HL-60/S4 (cell line): ENCODE data around the gene ZNF225.
"Not testable (repeated sequence)": the region's sequence is repeated elsewhere in the genome, so short reads cannot be mapped to it uniquely, and the experiment has no call there.

ENCODE experiments used
- in situ Hi-C: fragments of 300-500 bp; cut with MboI; formaldehyde crosslinking; loops from 2 replicates; pipeline ENCODE4 v1.14.3; 2022; ENCODE audit warnings: low sequenced_read_pairs

Gene ZNF225

DNA sequence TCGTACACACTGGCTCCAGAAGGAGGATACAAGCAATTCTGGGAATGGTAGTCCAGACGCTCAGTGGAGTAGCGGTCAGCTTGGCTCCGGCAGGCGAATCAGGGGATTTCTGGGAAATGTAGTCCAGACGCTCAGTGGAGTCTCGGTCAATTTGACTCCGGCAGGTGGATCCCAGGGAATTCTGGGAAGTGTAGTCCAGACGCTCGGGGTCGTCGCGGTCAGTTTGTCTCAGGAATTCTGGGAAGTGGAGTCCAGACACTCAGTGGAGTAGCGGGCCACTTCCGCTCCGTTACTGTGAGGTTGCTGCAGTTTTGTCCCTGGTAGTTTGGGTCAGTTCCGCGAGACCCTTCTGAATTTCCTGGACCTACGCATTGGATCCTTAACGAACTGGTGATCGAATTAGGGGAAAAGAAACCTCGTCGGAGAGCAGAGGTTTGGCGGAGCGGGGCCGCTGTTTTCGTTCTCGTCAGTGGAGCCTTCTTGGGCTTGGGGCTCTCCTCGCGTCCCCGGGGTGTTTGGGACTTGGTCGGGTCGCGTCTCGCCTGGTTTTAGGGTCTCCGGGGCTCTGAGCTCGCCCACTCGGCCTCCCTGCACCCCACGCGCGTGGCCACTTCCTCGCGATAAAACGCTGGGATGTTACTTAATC lies at the start of gene ZNF225:
Gene ZNF225 (plus strand): TSS at position 262 of the 646 bp plus-strand sequence. CDS start 2,429 bp downstream, outside the sequence.
- in situ Hi-C loops = no loop called here

DNA sequence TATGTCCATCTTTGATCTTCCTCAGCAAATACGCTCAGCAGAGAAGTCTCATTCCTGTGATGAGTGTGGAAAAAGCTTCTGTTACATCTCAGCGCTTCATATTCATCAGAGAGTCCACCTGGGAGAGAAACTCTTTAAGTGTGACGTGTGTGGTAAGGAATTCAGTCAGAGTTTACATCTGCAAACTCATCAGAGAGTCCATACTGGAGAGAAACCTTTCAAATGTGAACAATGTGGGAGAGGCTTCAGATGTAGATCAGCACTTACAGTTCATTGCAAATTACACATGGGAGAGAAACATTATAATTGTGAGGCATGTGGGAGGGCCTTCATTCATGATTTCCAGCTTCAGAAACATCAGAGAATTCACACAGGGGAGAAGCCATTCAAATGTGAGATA lies 46.9 kb upstream of the ZNF225 start:
- in situ Hi-C loops = no loop called here

DNA sequence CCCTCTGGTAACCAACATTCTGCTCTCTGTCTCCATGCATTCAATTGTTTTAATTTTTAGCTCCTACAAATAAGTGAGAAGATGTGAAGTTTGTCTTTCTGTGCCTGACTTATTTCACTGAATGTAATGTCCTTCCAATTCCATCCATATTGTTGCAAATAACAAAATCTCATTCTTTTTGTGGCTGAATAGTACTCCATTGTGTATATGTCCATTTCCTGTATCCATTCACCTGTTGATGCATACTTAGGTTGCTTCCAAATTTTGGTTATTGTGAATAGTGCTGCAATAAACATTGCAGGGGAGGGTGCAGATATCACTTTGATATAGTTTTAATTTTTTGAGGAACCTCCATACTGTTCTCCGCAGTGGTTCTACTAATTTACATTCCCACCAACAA lies 43.8 kb upstream of the ZNF225 start:
- in situ Hi-C loops = no loop called here

DNA sequence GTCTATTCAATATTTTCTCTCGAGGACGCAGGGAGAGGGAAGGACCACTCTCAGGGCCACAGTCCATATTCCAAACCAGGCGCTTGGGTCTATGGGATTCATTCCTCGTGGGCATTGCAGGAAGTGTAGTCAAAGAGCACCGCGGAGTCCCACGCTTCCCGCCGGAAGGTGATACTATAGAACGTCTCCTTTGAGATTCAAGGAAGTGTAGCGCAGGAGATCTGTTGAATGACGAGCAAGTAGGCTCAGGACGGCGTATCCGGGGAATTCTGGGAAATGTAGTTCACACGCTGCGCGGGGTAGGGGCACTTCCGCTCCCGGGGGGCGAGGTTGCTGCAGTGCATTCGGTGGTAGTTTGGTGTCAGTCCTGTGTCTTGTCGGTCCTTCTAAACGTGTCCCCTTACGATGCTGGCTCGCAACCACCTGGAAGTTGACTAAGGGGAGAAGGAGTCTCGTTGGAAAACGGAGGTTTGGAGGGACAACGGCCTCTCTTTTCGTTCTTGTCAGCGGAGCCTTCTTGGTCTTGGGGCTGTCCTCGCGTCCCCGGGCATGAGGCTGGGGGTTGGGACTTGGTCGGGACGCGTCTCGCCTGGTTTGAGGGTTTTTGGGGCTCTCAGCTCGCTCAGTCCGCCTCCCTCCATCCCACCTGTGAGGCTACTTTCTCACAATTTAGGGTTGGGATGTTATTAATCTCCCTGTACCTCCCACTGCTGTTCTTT lies 41.2 kb upstream of the ZNF225 start, which contains the start of gene ZNF284:
Gene ZNF284 (plus strand): TSS at position 336 of the 719 bp plus-strand sequence. CDS start 4,231 bp downstream, outside the sequence.
- in situ Hi-C loops = no loop called here

DNA sequence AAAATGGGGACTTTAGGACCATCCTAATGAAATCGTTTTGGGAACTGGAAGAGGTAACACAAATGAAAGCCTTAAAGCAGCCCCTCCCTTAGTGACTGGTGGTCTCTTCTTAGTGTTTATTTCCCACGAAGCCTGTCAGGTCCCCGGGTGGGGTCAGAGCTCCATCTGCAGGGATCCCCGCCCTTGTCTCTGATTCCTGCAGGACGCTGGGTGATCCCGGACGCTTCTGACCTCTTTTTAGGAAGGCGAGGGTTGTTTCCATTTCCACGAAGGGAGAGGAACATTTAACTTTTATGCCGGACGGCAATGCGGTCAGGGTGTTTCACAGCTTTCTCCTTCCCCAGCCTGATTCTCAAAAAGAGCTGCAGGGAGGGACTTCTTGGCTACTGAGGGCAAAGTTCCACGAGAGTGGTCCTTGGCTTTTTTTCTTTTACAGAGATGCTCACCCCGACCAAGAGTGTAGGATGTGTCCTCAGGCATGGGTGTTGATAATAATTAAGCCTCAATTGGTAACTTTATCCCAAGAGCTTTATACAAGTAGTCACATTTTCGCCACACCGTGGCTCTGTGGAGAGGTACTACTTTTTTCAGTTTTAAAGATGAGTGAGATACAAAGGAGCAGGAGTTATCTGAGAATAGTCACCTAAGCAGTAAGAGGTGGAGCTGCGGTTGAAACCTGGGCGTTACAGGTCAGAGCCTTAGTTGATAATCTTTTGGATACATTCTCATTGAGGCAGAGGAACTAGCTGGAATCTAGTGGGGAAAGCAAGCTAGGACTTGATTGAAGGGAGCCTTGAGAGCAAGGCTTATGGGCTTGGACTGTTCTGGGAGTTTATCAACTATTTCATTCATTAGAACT lies 40.4 kb upstream of the ZNF225 start:
- in situ Hi-C loops = no loop called here

DNA sequence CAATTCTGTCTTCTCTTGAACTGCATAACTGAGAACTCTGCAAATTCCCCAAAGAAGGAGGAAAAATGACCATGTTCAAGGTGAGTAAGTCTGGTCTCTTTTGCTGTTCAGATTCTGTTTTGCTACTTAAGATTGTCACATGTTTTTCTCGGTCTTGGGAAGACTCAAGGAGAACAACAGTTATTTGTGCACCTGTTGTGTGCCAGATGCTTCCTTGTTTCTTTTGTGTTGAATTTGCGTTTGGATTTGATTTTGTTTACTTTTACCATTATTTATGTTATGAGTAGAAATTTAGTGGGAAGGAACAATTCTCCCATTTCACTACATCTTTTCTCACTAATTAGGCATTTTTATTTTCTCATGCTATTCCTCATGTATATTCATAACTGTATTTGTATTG lies 36.9 kb upstream of the ZNF225 start:
- in situ Hi-C loops = no loop called here

DNA sequence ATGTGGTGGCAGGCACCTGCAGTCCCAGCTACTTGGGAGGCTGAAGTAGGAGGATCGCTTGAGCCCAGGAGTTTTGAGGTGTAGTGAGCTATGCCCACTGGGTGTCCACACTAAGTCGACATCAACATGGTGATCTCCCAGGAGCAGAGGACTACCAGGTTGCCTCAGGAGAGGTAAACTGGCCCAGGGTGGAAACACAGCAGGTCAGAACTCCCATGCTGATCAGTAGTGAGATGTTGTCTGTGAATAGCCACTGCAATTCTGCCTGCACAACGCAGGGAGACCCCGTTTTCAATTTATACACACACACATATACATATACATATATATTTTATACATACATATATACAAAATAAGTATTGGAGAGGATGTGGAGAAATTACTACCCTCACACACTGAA lies 21.1 kb upstream of the ZNF225 start:
- in situ Hi-C loops = no loop called here

DNA sequence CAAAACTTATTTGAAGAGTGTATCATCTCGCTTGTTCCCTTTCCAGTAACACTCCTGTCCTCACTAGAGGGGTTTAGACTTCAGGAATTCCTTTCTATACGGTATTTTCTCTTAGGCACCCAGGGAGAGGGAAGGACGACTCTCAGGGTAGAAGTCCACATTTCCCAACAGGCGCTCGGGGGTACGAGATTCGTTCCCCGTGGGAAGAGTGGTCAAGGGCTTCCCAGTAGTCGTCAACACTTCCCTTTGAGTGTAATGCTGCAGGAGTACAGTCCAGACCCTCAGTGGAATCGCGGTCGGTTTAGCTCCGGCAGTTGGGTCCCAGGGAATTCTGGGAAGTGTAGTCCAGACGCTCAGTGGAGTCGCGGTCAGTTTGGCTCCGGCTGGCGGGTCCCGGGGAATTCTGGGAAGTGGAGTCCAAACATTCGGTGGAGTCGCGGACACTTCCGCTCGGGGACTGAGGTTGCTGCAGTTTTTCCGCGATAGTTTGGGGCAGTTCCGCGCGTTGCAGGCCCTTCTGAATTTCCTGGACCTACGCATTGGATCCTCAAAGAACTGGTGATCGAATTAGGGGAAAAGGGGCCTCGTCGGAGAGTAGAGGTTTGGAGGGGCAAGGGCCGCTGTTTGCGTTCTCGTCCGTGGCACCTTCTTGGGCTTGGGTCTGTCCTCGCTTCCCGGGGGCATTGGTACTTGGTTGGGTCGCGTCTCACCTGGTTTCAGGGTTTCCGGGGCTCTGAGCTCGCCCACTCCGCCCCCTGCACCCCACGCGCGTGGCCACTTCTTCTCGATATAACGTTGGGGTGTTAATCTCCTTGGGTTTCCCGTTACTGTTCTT lies 19.1 kb upstream of the ZNF225 start, which contains the start of gene ZNF224:
Gene ZNF224 (plus strand): TSS at position 431 of the 835 bp plus-strand sequence. CDS start 3,513 bp downstream, outside the sequence.
- in situ Hi-C loops = no loop called here

DNA sequence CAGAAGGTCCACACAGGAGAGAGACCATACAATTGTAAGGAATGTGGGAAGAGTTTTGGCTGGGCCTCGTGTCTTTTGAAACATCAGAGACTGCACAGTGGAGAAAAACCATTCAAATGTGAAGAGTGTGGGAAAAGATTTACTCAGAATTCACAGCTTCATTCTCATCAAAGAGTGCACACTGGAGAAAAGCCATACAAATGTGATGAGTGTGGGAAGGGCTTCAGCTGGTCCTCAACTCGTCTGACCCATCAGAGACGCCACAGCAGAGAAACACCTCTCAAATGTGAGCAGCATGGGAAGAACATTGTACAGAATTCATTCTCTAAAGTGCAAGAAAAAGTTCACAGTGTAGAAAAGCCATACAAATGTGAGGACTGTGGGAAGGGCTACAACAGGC lies 5.4 kb upstream of the ZNF225 start:
- in situ Hi-C loops = no loop called here

DNA sequence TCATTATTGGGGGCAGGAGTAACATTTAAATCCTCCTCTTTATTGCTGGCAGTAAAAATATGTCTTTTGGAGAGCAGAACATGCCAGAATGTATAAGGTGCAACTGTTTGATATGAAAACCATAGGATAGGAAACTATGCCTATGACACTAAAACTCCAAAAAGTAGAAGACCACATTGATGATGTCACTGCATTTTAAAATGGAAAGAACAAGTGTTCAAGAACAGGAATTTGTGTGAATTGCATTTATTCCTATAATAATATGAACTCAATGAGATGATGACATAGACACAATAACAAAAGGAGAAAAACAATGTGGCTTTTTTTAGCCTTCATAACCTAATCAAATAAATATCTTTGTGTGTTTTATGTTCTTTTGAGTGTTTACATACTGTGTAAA lies 3.7 kb upstream of the ZNF225 start:
- in situ Hi-C loops = no loop called here

DNA sequence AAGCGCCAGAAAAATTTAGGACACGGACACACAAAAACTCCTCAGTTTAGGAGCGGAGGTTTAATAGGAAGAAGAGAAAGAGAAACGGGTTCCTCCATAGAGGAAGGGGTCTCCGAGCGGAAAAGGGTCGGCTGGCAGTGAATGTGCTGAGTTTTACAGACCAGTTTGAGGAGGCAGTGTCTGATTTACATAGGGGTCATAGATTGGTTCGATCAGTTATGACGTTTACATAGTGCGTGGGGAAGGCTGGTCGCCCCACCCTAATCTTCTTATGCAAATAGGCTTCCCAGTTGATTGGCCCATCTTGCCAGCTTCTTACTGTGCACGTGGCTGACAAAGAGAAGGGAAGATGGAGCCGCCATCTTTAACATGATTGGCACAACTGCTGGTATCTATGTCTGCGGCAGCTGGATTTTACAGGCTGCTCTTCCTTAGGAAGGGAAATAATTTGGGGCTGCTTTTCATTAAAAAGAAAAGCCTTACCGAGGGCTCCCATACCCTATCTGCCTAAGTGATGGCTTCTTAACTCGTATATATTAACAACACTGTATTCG lies 1.2 kb upstream of the ZNF225 start:
- in situ Hi-C loops = no loop called here

DNA sequence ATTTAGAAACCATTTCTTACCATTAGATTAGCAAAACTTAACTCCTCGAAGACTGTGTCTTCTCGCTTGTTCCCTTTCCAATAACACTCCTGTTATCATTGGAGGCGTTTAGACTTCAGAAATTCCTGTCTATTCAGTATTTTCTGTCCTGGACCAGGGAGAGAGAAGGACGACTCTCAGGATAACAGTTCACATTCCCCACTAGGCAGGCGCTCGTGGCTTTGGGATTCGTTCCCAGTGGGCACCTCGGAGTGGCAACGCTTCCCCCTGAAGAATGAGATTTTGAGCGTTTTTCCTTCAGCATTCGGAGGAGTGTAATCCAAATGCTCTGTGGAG lies 429 bp upstream of the ZNF225 start:
- in situ Hi-C loops = no loop called here

DNA sequence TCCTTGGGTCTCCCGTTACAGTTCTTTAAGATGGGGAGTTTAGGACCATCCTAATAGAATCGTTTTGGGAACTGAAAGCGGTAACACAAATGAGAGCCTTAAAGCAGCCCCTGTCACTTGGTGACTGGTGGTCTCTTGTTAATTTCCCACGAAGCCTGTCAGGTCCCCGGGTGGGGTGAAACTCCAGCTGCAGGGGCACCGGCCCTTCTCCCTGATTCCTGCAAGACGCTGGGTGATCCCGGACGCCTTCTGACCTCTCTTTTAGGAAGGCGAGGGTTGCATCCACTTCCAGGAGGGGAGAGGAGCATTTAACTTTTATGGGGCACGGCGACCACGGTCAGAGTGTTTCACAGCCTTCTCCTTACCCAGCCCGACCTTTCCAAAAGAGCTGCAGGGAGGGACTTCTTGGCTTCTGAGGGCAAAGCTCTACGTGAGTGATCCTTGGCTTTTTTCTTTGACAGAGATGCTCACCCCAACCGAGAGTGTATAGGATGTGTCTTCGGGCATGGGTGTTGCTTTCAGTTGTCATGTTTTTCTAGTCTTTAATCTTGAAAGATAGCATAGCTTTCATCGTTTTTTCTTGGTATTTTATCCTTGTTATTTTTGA lies 688 bp downstream of the ZNF225 start:
- in situ Hi-C loops = no loop called here

DNA sequence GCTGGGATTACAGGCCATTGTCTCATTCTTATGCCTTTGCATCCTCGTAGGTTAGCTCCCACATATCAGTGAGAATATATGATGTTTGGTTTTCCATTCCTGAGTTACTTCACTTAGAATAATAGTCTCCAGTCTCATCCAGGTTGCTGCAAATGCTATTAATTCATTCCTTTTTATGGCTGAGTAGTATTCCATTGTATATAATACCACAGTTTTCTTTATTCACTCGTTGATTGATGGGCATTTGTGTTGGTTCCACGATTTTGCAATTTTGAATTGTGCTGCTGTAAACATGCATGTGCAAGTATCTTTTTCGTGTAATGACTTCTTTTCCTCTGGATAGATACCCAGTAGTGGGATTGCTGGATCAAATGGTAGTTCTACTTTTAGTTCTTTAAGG lies 8.0 kb downstream of the ZNF225 start:
- in situ Hi-C loops = not testable (repeated sequence)

DNA sequence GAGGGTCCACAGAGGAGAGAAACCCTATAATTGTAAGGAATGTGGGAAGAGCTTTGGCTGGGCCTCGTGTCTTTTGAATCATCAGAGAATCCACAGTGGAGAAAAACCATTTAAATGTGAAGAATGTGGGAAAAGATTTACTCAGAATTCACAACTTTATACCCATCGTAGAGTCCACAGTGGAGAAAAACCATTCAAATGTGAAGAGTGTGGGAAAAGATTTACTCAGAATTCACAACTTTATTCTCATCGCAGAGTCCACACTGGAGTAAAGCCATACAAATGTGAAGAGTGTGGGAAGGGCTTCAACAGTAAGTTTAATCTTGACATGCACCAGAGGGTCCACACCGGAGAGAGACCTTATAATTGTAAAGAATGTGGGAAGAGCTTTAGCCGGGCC lies 18.8 kb downstream of the ZNF225 start:
- in situ Hi-C loops = no loop called here

DNA sequence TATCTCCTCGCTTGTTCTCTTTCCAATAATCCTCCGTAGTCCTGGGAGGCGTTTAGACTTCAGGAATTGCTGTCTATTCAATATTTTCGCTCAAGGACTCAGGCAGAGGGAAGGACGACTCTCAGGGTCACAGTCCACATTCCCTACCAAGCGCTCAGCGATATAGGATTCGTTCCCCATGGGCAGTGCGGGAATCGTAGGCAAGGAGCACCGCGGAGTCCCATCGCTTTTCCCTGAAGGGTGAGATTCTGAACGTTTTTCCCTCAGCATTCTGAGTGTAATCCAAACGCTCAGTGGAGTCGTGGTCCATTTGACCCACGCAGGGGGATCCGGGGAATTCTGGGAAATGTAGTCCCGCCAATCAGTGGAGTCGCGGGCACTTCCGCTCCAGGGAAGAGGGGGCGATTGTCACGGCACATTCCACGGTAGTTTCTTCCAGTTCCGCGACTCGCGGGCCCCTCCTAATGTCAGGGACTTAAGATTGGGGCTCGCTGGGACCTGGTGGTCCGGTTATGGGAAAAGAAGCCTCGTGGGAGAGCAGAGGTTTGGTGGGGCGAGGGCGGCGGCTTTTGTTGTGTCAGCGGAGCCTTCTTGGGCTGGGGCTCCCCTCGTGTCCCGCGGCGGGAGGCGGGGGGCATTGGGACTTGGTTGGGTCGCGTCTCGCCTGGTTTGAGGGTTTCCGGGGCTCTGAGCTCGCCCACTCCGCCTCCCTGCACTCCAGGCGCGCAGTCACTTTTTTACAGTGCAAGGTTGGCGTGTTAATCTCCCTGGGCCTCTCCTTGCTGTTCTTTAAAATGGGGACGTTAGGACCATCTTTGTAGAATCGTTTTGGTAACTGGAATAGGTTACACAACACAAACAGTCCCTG lies 28.2 kb downstream of the ZNF225 start, which contains the start of gene ZNF234:
Gene ZNF234 (plus strand): TSS at position 364 of the 868 bp plus-strand sequence. CDS start 3,079 bp downstream, outside the sequence.
- in situ Hi-C loops = no loop called here

DNA sequence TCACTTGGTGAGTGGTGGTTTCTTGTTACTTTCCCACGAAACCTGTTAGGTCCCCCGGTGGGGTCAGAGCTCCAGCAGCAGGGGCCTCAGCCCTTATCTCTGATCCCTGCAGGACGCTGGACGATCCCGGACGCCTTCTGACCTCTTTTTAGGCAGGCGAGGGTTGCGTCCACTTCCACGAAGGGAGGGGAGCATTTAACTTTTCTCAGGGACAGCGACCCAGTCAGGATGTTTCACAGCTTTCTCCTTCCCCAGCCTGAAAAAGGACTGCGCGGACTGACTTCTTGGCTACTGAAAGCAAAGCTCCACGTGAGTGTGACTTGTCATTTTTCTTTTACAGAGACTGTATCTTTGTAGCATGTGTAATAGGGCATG lies 28.8 kb downstream of the ZNF225 start:
- in situ Hi-C loops = no loop called here

DNA sequence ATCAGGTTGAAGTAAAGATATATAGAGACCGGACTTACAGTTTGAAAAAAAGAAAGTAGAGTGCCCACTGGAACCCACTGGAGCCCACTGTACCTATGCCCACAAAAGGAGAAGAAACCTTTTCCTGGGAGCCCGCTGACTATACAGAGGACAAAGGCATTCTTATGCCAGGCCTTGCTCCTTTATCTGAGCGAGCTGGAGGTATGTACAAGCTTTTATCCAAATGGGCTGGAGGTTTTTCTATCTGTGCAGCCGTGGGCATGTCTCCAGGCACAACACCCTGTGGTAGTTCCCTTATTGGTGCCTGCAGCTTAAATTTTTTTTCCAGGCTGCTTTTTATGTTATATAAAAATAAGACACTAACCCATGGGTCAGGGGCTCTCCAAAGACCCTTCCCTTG lies 36.6 kb downstream of the ZNF225 start:
- in situ Hi-C loops = no loop called here

DNA sequence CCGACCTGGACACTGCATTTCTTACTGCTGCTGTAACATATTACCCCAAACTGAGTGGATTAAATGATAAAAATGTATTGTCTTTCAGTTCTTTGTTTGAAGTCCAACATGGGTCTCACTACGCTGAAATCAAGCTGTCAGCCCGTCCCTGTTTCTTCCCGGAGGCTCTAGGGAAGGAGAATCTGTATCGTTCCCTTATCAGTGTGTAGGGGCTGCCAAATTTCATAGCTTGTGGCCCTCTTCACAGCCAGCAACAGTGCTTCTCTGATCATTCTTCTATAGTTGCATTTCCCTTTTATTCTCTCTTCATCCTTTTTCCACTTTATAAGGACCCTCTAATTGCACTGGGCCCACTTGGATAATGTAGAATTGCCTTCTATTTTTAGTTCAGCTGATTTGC lies 38.3 kb downstream of the ZNF225 start:
- in situ Hi-C loops = no loop called here
